ENCODE data around the gene DUSP10. TPM values are rescaled to one million over a fixed set of nuclear protein-coding genes. Genes with fewer than 3 reads are reported as not detected.

The DUSP10 gene
- polyA plus RNA-seq (2013, experiment 1 of 2), result 2.5 TPM
- 2.2 TPM for polyA plus RNA-seq (2013, experiment 2 of 2)

DNA sequence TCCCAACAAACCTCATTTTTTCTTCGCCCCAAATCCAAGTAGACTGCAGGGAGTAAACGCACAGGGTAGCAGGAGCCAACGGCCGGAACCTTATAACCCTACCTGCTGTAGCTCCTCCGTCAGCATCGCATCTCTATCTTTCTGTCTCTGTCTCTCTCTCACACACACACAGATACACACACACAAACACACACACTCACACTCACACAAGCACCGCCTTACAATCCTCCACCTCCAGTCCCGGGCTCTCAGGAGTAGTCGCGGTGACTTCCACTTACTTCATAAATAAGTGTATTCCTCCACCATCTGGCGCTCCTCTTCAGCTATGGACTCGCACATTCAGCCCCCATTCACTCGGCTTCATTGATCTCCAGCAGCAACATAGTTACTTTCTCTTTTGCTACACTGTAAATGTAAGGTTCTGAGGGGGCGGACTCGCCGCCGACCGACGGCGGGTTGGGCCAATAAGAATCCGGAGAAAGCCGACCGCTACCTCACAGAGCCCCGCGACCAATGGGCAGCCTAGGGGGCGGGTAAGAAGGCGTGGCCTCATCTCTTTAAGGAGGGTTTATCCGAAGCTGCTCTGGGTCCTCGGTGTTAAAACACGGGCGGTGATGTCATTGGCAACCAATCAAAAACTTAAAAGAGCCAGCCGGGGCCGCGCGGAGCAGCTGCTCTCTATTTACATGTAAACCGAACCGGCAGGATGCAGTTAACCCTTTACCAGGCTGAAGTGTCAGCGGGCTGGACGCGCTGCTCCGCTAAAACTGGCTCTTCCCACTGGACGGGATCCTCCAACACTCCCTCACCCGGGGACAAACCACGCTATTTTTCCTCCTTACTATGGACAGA, at the start of gene DUSP10:
Gene DUSP10, minus strand, starts transcription at position 387 of the 852 bp plus-strand sequence. CDS start 2,345 bp downstream, outside the sequence.
- H3K27ac ChIP-seq (ENCODE audit: low read depth, low read length), result peak within 1 kb of the TSS; percentile 73; the same call in 1 of the 2 replicates
- H3K36me3 ChIP-seq (ENCODE audit: insufficient read depth, low read length), result peaks cover 7% of the 10 kb centered on the region; the same call in 1 of the 2 replicates
- peaks cover 16% of the 10 kb centered on the region for H3K4me1 ChIP-seq (ENCODE audit: insufficient read depth, low read length)
- peaks cover 21% of the 10 kb centered on the region for H3K27me3 ChIP-seq (ENCODE audit: insufficient read depth, low read length)
- peak within 1 kb of the TSS; percentile 48 for H3K9ac ChIP-seq (ENCODE audit: low read depth, low read length)
- no peaks in the 10 kb centered on the region for H3K9me3 ChIP-seq (ENCODE audit: insufficient read depth, low read depth, low read length)
- peak within 1 kb of the TSS; percentile 80 for H3K4me3 ChIP-seq (ENCODE audit: low read length)
- WGBS, result under 1% methylated on average over 44 of the region's 44 CpGs

DNA sequence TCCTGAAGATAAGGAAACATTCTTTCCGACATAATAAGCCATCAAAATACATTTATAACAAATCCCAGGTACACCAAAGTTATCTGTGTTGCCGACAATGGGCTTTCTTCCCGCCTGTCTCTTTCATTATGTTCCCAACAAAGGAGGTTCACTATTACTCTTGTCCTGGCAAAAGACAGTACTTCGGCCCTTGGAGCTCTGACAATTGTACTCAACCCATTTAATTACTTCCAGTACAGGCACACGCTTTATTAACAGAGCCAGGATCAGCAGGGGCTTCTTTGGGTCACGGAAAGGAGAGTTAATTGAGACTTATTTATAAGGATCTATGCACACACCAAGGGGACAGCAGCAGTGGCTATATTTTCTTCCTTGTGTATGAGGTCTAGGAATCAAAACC, 46.6 kb upstream of the DUSP10 start:
- no peaks in the 10 kb centered on the region for H3K27me3 ChIP-seq (ENCODE audit: insufficient read depth, low read length)
- no peak overlapping the region for H3K27ac ChIP-seq (ENCODE audit: low read depth, low read length)
- H3K9ac ChIP-seq (ENCODE audit: low read depth, low read length), result no peak overlapping the region
- 94% methylated on average over 5 of the region's 6 CpGs for WGBS
- no peak overlapping the region for H3K4me3 ChIP-seq (ENCODE audit: low read length)
- H3K9me3 ChIP-seq (ENCODE audit: insufficient read depth, low read depth, low read length), result no peaks in the 10 kb centered on the region
- H3K4me1 ChIP-seq (ENCODE audit: insufficient read depth, low read length), result no peaks in the 10 kb centered on the region
- H3K36me3 ChIP-seq (ENCODE audit: insufficient read depth, low read length), result no peaks in the 10 kb centered on the region

DNA sequence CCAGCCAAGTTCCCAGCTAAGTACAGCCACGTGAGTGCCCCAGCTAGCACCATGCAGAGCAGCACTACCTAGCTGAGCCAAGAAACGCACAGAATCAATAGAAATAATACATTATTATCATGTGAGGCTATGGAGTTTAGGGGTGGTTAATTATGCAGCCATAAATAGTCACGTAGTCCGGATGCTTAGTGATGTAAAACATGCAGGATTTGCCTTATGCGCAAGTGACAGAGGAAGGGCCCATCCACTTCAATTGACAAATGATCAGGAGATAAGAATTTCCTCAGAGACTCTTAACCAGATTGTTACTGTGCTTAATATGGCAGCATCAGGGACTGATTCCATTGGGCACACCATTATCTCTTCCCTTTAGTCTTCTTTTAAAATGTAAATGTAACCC, 44.8 kb upstream of the DUSP10 start:
- Histone ChIP-seq H3K9ac (ENCODE audit: low read depth, low read length) (no peak overlapping the region), H3K27me3 (ENCODE audit: insufficient read depth, low read length) (no peaks in the 10 kb centered on the region), H3K4me1 (ENCODE audit: insufficient read depth, low read length) (peaks cover 6% of the 10 kb centered on the region; the same call in 1 of the 2 replicates), H3K4me3 (ENCODE audit: low read length) (no peak overlapping the region), H3K36me3 (ENCODE audit: insufficient read depth, low read length) (no peaks in the 10 kb centered on the region), H3K9me3 (ENCODE audit: insufficient read depth, low read depth, low read length) (no peaks in the 10 kb centered on the region), H3K27ac (ENCODE audit: low read depth, low read length) (no peak overlapping the region)
- 85% methylated on average over 4 of the region's 5 CpGs for WGBS

DNA sequence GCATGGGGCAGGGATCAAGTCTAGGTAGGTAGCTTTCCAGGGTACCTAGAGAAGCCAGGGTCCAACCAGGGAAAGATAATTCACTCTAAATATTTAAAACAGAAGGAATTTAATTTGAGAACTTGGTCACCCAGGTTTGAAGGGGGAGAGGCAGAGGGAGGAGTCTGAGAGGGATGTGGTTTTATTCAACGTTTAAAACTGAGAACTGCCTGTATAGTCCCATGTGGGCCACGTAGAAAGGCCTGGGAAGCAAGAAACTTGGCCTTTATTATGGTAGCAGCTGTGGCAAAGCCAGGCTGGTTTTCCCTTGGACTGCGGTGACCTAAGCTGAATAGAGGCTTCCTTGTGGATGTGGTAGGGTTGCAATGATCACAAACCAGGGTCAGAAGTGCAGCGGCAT, 42.0 kb upstream of the DUSP10 start:
- peaks cover 6% of the 10 kb centered on the region; the same call in 1 of the 2 replicates for H3K4me1 ChIP-seq (ENCODE audit: insufficient read depth, low read length)
- H3K9me3 ChIP-seq (ENCODE audit: insufficient read depth, low read depth, low read length), result no peaks in the 10 kb centered on the region
- H3K9ac ChIP-seq (ENCODE audit: low read depth, low read length), result no peak overlapping the region
- 94% methylated on average over 4 of the region's 4 CpGs for WGBS
- H3K27ac ChIP-seq (ENCODE audit: low read depth, low read length), result no peak overlapping the region
- no peak overlapping the region for H3K4me3 ChIP-seq (ENCODE audit: low read length)
- H3K36me3 ChIP-seq (ENCODE audit: insufficient read depth, low read length), result no peaks in the 10 kb centered on the region
- no peaks in the 10 kb centered on the region for H3K27me3 ChIP-seq (ENCODE audit: insufficient read depth, low read length)

DNA sequence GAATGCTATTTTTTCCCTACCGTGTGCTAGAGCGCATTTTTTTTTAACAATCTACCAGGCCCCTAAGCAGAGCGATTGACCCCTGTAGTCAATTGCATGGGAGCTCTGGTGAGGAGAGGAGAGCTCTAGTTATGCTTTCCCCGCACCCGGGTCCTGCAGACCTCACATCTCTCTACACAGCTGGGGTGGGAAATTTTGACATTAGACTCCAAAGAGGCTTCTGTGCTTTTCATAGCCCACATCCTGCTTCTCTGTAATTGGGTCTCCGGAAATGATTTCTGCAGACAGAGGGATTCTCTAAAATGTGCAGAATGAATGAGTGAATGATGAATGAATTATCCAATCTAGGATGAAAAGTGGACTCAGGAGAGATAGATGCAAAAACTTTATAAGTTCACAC, 41.5 kb upstream of the DUSP10 start:
- Histone ChIP-seq H3K4me1 (ENCODE audit: insufficient read depth, low read length) (peaks cover 6% of the 10 kb centered on the region; the same call in 1 of the 2 replicates), H3K27ac (ENCODE audit: low read depth, low read length) (no peak overlapping the region), H3K9ac (ENCODE audit: low read depth, low read length) (no peak overlapping the region)

DNA sequence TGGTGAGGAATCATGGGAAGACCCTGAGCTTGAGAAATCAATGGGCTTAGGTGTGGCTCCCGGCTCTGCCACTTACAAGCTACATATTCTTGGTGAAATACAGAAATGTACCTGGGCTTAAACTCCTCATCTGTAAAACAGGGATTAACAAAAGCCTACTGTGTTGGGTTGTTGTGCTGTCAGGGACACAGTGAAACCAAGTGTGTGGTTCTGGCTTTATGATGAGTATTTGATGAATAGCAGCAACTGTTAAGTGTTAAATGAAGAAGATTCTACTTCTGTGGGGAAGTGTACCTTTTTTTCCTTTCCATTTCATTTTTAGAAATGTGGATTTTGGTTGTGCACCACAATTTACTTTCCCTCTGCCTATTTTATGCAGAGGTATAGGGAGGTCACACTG, 41.1 kb upstream of the DUSP10 start:
- H3K4me1 ChIP-seq (ENCODE audit: insufficient read depth, low read length), result peaks cover 6% of the 10 kb centered on the region; the same call in 1 of the 2 replicates

More for the DNA sequence above, 41.5 kb upstream of the DUSP10 start:
- no peaks in the 10 kb centered on the region for H3K36me3 ChIP-seq (ENCODE audit: insufficient read depth, low read length)
- WGBS, result 94% methylated on average over 4 of the region's 6 CpGs
- no peaks in the 10 kb centered on the region for H3K9me3 ChIP-seq (ENCODE audit: insufficient read depth, low read depth, low read length)
- H3K4me3 ChIP-seq (ENCODE audit: low read length), result no peak overlapping the region
- H3K27me3 ChIP-seq (ENCODE audit: insufficient read depth, low read length), result no peaks in the 10 kb centered on the region

DNA sequence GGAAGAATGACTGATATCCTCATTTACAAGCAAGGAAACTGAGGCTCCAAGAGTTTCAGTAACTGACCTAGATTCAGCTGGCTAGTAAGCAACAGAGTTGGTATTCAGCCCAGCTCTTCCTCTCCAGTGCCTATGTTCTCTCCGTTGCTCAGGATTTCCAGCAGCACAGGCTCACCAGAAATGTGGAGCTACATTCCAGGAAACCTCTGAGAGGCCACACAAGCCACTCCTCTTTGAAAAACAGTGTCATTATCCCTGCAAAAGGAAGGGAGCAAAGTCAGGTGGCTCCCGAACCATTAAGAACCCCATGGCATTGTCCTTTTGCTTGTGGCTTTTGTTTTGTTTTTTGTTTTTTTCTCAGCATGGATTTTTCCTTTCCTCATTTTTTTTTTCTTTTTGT, 40.6 kb upstream of the DUSP10 start:
- H3K4me1 ChIP-seq (ENCODE audit: insufficient read depth, low read length), result peaks cover 6% of the 10 kb centered on the region; the same call in 1 of the 2 replicates
- H3K36me3 ChIP-seq (ENCODE audit: insufficient read depth, low read length), result no peaks in the 10 kb centered on the region
- H3K27ac ChIP-seq (ENCODE audit: low read depth, low read length), result no peak overlapping the region
- H3K9me3 ChIP-seq (ENCODE audit: insufficient read depth, low read depth, low read length), result no peaks in the 10 kb centered on the region
- H3K27me3 ChIP-seq (ENCODE audit: insufficient read depth, low read length), result no peaks in the 10 kb centered on the region
- no peak overlapping the region for H3K4me3 ChIP-seq (ENCODE audit: low read length)
- H3K9ac ChIP-seq (ENCODE audit: low read depth, low read length), result no peak overlapping the region
- 71% methylated on average over 2 of the region's 2 CpGs for WGBS

More for the DNA sequence above, 41.1 kb upstream of the DUSP10 start:
- Histone ChIP-seq H3K36me3 (ENCODE audit: insufficient read depth, low read length) (no peaks in the 10 kb centered on the region), H3K27me3 (ENCODE audit: insufficient read depth, low read length) (no peaks in the 10 kb centered on the region), H3K9me3 (ENCODE audit: insufficient read depth, low read depth, low read length) (no peaks in the 10 kb centered on the region), H3K4me3 (ENCODE audit: low read length) (no peak overlapping the region), H3K9ac (ENCODE audit: low read depth, low read length) (no peak overlapping the region), H3K27ac (ENCODE audit: low read depth, low read length) (no peak overlapping the region)
- 100% methylated on average over 1 of the region's 1 CpG for WGBS

DNA sequence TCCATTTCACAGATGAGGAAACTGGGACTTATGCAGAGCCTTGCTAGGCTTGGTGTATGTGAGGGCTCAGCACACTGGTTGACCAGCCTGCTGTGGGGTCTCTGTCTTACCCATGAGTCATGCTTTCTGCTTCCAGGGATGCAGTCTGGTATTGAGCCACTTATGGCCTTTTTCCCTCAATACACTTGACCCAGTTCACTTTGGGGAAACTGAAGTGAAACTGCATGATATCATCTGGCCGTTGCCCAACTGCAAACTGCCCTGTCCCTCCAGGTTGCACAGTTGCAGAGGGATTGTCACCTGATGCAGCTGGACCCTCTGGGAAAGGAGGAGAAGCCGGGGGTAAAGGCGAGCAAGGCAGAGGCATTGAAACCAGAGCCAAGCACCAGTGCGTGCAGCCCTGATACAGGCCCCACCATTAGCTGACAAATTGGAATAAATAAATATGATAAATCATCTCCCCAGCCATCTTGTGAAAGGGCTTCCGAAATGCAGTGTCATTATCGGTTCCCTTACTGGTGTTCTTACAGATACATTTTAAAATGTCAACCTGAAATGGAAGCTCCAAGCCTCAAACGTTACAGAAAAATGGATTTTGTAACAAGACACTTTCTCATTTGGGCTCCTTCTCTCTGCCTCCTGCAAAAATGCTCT, 39.3 kb upstream of the DUSP10 start:
- Histone ChIP-seq H3K27me3 (ENCODE audit: insufficient read depth, low read length) (no peaks in the 10 kb centered on the region), H3K36me3 (ENCODE audit: insufficient read depth, low read length) (no peaks in the 10 kb centered on the region), H3K4me3 (ENCODE audit: low read length) (no peak overlapping the region), H3K9me3 (ENCODE audit: insufficient read depth, low read depth, low read length) (no peaks in the 10 kb centered on the region), H3K4me1 (ENCODE audit: insufficient read depth, low read length) (peaks cover 6% of the 10 kb centered on the region; the same call in 1 of the 2 replicates), H3K27ac (ENCODE audit: low read depth, low read length) (no peak overlapping the region), H3K9ac (ENCODE audit: low read depth, low read length) (no peak overlapping the region)
- 87% methylated on average over 7 of the region's 7 CpGs for WGBS

DNA sequence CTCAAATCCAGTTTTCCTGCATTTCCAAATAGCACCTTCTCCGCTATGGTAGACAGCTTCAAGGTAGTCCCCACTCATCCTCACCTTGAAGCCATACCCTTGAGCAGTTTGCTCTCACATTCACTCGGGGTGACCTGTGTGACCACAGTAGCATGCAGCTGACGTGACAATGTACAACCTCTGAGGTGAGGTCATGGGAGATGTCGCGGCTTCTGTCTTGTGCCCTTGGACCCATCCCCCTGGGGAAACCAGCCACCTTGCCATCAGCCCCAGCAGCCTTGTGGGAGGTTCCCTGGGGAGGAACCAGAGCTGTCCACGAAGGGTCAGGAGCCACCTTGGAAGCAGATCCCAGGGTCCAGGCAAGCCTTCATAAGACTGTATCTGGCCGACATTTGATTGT, 38.3 kb upstream of the DUSP10 start:
- Histone ChIP-seq H3K4me1 (ENCODE audit: insufficient read depth, low read length) (peaks cover 6% of the 10 kb centered on the region; the same call in 1 of the 2 replicates), H3K9ac (ENCODE audit: low read depth, low read length) (no peak overlapping the region), H3K4me3 (ENCODE audit: low read length) (no peak overlapping the region), H3K27ac (ENCODE audit: low read depth, low read length) (no peak overlapping the region), H3K27me3 (ENCODE audit: insufficient read depth, low read length) (no peaks in the 10 kb centered on the region), H3K36me3 (ENCODE audit: insufficient read depth, low read length) (no peaks in the 10 kb centered on the region), H3K9me3 (ENCODE audit: insufficient read depth, low read depth, low read length) (no peaks in the 10 kb centered on the region)
- 90% methylated on average over 7 of the region's 7 CpGs for WGBS

DNA sequence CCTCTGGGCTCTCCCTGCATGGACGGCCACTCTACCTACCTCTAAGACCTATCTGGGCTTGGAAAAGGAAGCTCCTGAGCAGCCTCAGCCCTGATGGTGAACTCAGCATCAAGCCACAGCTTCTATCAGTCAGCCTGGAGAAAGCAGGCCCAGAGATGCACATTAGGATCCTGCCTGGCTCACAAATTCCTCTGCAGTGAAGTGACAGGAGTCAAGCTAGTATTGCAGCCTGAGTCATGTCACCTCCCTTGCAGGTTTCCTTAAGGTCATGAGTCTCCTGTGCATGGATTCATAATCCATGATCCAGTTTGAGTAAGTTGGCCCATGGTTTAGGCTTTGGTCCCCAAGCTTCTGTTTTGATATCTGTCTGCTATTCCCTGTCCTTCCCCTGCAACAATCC, 37.9 kb upstream of the DUSP10 start:
- H3K27me3 ChIP-seq (ENCODE audit: insufficient read depth, low read length), result no peaks in the 10 kb centered on the region
- 100% methylated on average over 1 of the region's 1 CpG for WGBS
- H3K36me3 ChIP-seq (ENCODE audit: insufficient read depth, low read length), result no peaks in the 10 kb centered on the region
- peaks cover 6% of the 10 kb centered on the region; the same call in 1 of the 2 replicates for H3K4me1 ChIP-seq (ENCODE audit: insufficient read depth, low read length)
- no peak overlapping the region for H3K27ac ChIP-seq (ENCODE audit: low read depth, low read length)
- no peaks in the 10 kb centered on the region for H3K9me3 ChIP-seq (ENCODE audit: insufficient read depth, low read depth, low read length)
- H3K9ac ChIP-seq (ENCODE audit: low read depth, low read length), result no peak overlapping the region
- no peak overlapping the region for H3K4me3 ChIP-seq (ENCODE audit: low read length)

DNA sequence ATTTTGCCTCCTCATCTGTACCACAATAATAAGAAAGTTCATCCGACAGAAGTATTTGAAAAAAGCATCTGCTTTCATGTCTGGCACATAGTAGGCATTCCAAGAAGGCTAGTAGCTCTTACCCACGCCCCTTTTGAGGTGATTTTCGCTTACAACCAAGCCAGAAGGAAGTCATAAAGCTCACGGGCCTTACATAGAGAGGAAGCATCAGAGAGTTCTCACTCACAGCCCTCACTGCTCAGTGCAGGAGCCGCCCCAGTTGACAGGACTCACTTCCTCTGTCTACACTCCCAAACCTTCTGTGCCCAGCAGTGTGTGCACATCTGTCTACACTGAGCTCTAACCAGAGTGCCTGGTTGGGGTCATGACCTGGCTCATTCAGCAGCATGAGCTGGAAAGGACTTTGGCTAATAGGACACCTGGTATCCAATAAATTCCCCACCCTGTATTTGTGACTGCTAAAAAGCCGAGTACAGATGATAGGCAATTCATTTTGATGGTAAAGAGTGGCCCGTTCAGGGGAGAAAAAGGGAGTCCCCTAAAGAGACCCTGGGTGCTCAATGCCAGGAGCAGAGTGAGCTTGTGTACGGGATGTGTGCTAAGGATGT, 36.8 kb upstream of the DUSP10 start:
- H3K9ac ChIP-seq (ENCODE audit: low read depth, low read length), result no peak overlapping the region
- no peak overlapping the region for H3K4me3 ChIP-seq (ENCODE audit: low read length)
- H3K9me3 ChIP-seq (ENCODE audit: insufficient read depth, low read depth, low read length), result no peaks in the 10 kb centered on the region
- WGBS, result 93% methylated on average over 8 of the region's 8 CpGs
- H3K4me1 ChIP-seq (ENCODE audit: insufficient read depth, low read length), result peaks cover 6% of the 10 kb centered on the region; the same call in 1 of the 2 replicates
- no peaks in the 10 kb centered on the region for H3K36me3 ChIP-seq (ENCODE audit: insufficient read depth, low read length)
- H3K27me3 ChIP-seq (ENCODE audit: insufficient read depth, low read length), result no peaks in the 10 kb centered on the region
- no peak overlapping the region for H3K27ac ChIP-seq (ENCODE audit: low read depth, low read length)

All from HUES64 (cell line).